Right ventricle myocardium inferior (tissue), 1 donor: ENCODE results near the gene PLXDC2. TPM values are rescaled to one million over a fixed set of nuclear protein-coding genes. Genes with fewer than 3 reads are reported as not detected.
A peak's percentile ranks its signal among the peaks of the same experiment; 100 is the strongest.
"Not testable (repeated sequence)": the region's sequence is repeated elsewhere in the genome, so short reads cannot be mapped to it uniquely, and the experiment has no call there.

ENCODE experiments used
- ATAC-seq: fragments of 200-7000 bp; cut with Tn5 transposase; one replicate; pipeline ENCODE4 v1.9.1; 2020; ENCODE audit warnings: mild to moderate bottlenecking, moderate library complexity
- DNase-seq: peaks from one replicate; pipeline ENCODE4 v3.0.0; 2021; ENCODE audit errors: missing footprints
- intact Hi-C: fragments of 100-400 bp; cut with DNase I; formaldehyde crosslinking; loops from one replicate; pipeline ENCODE4 v1.11.0; 2022
- total RNA-seq: library from RNA; stranded (reverse); fragmentation: NEBNext Ultra II Directional; extraction: Animal tissue kit (Norgen Biotek cat#: 25700); gene quantifications from one replicate; pipeline ENCODE4 v1.2.1, GENCODE V29; 2021
- donor health status: DM: no; HTN: yes; CAD: no; lungs with severe emphysema.

The PLXDC2 gene
- total RNA-seq, 1 donor from 2014 or later, result 13.1 TPM

DNA sequence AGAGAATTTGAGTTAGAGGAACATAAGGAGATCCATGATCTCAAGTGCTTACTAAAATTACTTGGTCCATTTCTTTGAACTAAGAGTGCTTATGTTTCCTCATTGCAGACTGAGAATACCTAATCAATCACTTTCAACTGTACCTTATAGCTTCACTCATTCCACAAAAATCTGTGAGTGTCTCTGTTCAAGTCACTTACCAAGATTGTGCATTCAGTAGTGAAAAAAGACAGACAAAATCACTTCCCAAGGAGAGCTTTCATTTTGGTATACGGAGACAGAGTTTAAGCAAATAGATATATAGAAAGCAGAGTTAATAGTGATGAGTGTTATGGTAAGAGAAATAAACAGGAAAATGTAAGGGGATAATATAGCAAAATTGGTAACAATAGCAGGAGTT, 364.5 kb downstream of the PLXDC2 start:
- intact Hi-C loops, result no loop called here
- ATAC-seq (no peak), DNase-seq (no peak)

DNA sequence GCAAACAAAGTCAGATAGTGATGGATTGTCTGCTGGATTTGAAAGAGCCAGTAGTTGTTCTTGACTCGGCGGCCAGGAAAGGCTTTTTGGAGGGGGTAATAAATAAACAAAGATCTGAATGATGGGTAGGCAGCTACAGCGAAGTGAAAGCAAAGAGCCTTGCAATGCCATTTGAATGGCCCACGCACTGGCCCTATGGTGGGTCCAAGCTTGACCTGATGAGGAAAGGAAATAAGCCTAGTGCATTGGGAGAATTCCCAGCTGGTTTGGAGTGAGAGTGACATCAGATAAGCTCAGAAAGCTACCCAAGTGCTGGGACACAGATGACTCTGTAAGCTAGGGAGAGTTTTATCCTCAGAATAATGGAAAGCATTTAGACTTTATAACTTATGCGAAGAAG, 365.2 kb downstream of the PLXDC2 start:
- DNase-seq (no peak), ATAC-seq (no peak)
- intact Hi-C loops, result no loop called here

DNA sequence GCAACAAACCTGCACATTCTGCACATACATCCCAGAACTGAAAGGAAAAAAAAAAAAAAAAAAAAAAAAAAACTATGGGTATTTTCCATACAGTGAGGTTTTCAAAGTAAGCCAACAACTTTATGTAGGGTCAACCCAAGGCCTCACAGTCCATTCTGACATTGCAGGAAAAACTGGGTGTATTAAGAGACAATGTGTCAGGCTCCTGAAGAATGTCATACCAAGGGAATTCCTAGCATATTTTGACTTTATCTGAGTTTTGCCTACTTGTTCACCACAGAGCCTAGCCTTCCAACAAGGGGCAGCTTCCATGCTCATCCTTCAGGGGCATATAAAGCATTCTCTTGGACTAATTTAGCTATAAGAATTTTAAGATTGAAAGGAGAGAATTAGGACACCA, 368.9 kb downstream of the PLXDC2 start:
- DNase-seq (no peak), ATAC-seq (no peak)
- intact Hi-C loops, result no loop called here

DNA sequence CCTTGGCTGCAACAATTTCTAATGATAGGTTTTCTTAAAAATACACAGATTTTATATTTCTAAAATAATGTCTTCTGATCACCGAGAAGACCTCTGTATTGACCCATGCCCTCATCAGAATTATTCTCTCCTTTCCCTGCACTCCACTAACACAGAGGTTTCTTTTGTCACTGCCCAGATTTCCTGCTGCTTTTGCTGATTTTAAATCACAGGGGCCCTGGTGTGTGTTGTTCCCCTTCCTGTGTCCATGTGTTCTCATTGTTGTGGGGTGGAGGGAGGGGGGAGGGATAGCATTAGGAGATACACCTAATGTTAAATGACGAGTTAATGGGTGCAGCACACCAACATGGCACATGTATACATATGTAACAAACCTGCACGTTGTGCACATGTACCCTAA, 375.2 kb downstream of the PLXDC2 start:
- intact Hi-C loops, ATAC-seq, DNase-seq: not testable (repeated sequence)

DNA sequence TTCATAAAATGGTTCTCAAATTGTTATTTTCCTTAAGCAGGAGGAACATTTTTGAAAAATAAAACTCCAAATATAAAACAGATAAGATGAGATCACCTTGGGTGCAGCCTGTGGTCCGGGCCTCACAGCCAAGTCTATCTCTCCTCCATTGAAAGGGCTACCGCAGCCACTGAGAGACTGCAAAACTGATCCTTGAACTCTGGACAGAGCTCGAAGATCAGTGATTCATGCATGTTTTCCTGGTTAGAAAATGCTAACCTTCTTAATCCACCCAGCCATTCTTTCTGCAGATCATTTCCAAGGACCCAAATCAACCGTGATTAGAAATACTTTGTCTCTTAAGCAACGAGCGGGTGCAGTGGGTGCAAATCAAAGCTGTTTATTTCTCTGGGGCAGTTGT, 378.8 kb downstream of the PLXDC2 start:
- ATAC-seq (no peak), DNase-seq (peak; percentile 34)
- intact Hi-C loops, result no loop called here

DNA sequence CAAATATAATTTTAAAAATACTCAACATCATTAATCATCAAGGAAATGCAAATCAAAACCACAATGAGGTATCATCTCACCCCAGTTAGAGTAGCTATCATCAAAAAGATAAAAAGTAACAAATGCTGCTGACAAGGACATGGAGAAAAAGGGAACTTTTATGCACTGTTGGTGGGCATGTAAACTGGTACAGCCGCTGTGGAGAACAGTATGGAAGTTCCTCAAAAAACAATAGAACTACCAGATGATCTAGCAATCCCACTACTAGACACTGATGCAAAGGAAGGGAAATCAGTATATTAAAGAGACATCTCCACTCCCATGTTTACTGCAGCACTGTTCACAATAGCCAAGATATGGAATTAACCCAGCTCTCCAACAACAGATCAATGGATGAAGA, 384.5 kb downstream of the PLXDC2 start:
- ATAC-seq (no peak), DNase-seq (no peak)
- intact Hi-C loops, result no loop called here

DNA sequence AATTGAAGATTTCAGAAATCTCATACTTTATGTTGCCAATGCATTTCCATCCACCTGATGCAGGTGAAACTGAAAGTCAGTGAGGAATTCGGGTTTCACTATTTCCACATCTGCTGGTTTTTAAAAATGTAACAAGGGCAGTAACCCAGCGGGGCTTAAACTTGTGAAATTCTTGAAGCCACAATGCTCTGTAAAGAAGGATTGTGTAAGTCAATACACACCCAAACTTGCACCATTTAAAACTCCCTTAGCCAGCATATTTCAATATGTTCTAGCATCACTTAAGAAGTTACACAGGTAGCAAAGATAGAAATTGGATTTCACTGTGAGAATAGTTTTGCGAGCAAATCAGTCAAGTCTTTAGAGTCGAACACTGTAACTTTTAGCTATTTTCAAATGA, 386.1 kb downstream of the PLXDC2 start:
- no peak for DNase-seq
- intact Hi-C loops, result no loop called here
- ATAC-seq, result no peak

DNA sequence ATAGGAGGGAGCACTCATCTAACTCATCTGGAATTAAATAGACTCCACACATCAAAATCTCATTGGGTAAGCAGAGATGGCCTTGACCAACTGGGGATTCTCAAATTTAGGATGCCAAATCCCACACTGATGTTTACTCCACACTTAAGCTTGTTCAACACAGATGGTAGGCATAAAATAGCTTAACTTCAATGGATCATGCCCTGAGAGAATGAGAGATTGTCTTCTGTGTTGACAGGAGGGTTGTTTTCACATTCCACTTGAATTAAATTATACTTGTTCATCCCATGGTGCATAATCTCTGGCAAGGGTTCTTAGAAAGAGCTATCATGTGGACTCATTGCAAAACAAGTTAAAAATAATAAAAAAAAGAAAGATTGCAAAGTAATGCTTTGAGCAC, 391.4 kb downstream of the PLXDC2 start:
- DNase-seq (no peak), ATAC-seq (no peak)
- intact Hi-C loops, result no loop called here

DNA sequence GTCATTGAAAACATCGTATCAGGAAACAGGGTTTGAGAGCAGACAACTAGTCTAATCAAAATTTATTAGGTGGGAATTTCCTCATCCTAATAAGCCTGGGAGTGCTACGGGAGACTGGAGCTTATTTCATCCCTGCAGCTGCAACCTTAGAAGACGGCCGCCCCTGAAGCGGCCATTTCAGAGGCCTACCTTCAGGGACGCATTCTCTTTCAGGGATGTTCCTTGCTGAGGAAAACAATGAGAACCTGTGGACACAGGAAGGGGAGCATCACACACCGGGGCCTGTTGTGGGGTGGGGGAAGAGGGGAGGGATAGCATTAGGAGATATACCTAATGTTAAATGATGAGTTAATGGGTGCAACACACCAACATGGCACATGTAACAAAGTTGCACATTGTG, 392.9 kb downstream of the PLXDC2 start:
- ATAC-seq, DNase-seq, intact Hi-C loops: not testable (repeated sequence)

DNA sequence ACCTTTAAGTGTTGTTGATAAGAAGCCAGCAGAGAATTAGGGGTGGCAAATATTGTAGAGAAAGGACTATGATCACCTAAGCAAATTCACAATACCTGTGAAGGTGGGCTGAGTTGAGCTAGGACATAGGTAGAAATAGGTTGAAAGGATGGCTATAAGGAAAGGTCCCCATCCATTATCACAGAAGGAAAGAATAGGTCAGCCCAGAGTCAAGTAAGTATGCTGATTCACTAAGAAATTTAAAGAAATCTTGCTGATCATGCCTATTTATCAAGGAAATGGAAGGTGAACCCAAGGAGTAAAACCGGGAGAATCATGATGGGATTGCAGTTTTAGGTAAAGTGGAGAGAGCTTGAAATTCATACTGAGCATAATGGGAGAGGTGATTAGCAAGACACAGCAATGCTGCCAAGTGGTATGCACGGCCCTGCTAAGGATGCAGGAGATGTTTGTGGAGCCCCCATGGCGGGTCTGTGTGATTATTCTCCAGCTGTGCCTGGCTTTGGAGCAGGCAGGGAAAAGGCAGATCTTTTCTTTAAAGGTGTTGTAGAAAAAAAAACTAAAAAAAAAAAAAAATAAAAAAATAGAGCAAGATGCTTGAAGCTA, 399.4 kb downstream of the PLXDC2 start:
- ATAC-seq (no peak), DNase-seq (no peak)
- intact Hi-C loops, result no loop called here

DNA sequence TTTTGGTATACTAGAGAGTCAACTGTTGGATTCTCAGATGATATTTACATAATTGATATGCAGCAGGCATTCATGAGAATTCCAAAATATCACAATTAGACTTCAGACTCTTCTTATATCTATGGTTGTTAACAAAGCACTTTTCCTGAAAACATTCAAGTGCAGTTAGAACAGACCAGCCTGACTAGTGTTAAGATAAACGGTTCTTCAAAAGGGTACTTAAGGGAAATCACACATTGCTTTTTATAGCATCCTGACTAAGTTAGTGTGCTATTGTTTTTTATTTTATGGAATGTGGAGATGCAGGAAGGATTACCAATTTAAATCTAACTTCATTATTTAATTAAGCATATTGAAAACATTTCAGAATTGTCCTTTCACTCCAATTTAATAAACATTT, 405.1 kb downstream of the PLXDC2 start:
- DNase-seq (no peak), ATAC-seq (no peak)
- intact Hi-C loops, result no loop called here

DNA sequence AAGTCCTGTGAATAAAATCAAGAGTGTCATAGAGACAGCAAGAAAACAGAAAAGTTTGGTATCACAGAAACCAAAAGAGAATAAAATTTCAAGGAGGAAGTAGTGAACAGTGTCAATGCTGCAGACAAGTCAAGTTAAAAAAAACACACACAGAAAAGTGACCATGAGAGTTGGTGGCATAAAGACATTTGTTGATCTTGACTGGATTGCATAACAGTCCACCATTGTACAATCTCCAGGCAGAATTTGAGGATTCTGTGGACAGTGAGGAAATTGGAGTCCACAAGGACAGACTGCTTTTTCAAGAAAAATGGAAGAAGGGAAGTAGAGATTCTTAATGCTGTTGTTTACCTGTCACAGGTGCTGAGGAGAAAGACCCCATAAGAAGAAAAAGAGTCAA, 412.5 kb downstream of the PLXDC2 start:
- no peak for ATAC-seq
- intact Hi-C loops, result no loop called here

DNA sequence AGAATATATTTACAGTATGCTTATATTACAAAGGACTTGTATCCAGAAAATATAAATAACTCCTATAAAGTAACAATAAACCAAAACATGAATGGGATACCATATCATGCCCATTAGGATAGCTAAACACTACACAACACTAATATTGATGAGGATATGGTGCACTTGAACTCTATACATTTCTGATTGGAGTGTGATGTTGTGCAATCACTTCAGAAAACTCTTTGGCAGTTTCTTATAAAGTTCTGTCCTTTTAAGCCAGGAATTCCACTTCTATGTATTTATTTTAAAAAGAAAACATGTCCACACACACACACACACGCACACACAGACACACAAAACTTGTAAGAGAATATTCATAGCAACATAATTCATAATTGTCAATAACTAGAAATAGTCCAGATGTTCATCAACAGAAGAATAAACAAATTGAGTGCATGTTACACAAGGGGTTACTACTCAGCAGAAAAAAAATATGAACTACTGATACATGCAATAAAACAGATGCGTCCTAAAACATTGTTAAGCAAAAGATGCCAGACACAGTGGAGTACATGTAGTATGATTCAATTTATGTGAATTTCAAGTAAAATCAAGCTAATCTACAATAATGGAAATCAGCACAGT, 416.0 kb downstream of the PLXDC2 start:
- intact Hi-C loops, result no loop called here
- ATAC-seq, result no peak
- no peak for DNase-seq

More for the DNA sequence above, 412.5 kb downstream of the PLXDC2 start:
- DNase-seq, result no peak

DNA sequence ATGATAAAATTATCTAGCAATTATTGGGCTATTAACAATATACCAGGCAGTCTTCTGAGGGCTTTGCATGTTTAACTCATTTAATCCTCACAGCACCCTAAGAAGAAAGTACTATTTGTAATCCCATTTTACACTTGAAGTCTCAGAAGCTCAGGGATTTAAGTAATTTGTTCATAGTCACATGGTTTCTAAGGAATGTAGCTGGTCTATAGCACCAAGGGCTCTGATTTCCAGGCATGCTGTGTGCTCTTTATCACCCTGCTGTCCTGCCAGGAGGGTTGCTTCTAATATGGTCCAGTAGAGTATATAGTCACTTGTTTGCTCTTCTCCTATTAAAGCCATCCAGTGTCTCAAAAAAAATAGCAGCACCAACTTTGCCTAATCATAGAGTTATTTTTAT, 417.2 kb downstream of the PLXDC2 start:
- no peak for ATAC-seq
- intact Hi-C loops, result no loop called here
- DNase-seq, result no peak

DNA sequence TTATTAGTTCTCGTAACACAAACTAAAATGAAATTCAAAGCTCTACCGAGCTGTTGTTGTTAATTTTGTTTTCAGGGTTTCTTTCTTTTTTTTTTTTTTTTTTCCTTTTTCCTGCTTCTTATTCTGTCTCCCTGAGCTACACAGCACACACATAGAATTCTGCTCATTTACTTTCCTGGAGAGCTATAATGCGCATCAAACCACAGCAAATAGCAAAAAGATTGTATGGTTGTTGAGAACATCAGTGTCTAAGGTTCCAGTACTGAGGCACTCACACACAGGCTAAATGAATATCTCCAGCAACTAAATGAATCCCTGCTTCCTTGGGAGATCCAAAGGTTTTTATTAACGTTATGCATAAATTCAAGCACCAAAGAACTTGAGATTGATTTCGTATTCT, 418.3 kb downstream of the PLXDC2 start:
- no peak for ATAC-seq
- intact Hi-C loops, result no loop called here
- DNase-seq, result no peak

DNA sequence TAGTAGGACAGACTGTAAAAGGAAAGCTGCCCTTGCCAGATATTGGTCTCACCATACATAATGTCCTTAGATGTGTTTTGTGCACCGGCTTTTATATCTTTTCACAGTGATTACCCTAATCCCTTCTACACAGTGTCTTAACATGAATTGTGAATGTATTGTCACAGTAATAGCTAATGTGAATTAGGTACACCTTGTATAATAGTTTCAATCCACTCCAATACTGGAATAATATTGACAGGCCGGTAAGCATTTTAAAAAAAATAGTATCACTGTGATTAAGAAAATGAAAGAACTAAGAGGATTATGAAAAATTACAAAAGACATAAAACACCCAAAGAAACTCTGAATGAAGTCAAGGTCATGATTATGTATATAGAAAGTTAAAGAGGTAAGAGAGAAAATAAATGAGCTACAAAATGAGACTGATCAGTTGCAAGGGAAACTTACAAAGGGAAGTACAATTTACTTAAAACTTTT, 420.9 kb downstream of the PLXDC2 start:
- DNase-seq, result no peak
- intact Hi-C loops, result no loop called here
- ATAC-seq, result no peak

DNA sequence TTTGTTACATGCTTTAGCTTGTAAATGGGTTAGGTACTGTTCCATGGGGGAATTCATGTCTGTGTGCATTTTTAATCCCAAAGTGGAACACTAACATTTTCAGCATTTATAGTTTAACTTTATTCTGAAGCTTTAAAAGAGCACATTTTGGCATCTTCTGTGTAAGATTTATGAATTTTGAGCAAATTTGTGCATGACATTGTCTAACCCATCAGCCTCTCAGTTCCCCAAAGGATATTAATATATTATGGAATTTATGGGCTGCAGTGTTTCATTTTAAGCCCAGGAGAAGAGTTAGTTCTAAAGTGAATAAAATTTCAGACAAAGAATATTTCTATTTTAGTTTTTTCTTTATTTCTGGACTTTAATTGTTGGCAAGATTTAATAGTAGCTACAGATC, 421.4 kb downstream of the PLXDC2 start:
- ATAC-seq, result no peak

DNA sequence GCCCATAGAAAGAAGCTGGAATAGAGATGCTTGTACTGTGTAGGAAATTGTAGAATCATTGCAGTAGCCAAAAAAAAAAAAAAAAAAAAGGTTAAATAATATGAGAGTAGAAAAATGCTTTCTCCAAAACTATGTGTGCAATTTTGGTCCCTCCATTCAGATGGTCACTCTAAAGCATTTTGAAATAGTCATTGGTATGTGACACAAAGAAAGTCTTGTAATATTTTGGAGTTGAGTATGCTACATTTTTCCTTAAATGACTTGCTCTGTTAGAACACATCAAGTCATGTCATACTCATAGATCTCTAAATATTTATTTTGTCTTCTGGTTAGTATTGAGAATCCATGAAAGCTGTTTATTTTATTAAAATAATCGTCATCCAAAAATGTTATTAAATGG, 424.4 kb downstream of the PLXDC2 start:
- ATAC-seq (no peak), DNase-seq (no peak)
- intact Hi-C loops, result no loop called here

More for the DNA sequence above, 421.4 kb downstream of the PLXDC2 start:
- DNase-seq, result no peak
- intact Hi-C loops, result no loop called here

DNA sequence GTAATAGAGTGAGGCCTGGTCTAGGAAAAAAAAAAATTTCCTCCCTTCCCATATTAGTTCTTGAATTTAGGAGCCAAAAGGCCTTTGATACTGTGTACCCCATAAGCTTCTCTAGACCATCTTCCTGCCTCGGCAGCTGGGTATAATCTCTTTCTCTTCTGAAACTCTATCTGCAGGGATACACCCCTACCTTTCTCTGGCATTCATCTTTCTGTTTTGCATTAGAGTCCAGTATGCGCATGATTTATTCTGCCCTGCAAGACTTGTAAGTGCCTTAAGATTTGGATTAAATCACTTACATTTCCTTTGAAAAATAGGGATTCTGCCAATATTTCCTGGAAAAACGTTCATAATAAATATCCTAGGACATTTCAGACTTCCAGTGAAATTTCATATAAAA, 431.2 kb downstream of the PLXDC2 start:
- ATAC-seq (no peak), DNase-seq (no peak)
- intact Hi-C loops, result no loop called here

DNA sequence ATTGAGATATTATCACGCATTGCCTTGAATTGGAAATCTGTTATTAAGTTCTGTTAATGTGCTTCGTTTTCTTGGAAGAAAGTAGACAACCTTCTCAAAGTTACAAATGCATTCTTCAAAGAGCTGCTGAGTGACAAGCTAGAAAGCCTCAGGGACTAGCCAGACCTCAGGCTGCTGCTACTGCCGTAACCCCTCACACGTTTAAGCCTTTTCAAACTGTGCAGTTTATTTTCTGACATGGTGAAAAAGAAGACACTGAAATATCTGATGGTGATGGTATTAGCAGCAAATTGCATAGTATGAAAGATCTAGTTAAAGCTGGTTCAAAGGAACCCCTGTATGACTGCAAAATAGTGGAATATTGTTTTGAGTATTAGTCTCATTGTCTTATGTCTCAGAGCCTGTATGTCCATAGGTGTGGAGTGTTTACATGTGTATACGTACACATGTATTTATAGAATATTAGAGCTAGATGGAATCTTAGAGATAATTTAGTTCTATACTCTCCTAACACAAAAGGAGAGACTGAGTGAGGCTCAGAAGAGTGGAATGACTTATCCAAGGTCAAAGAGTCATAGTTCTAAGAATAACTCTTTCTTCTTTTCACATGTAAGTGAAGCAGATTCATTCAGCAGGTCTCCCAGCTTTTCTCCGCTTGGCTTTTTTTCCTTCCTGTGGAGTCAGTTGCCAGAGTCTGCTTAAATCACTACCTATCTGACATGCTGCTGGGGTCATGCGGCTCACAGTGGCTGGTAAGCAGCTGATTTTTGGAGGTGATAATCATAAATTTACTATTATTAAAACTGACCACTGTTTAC, 431.9 kb downstream of the PLXDC2 start:
- DNase-seq, result no peak
- ATAC-seq, result no peak
- intact Hi-C loops, result no loop called here
